ENCODE data around the gene ENKUR. TPM values are rescaled to one million over a fixed set of nuclear protein-coding genes. Genes with fewer than 3 reads are reported as not detected.

ENKUR gene
- total RNA-seq, 1 experiment from 2014 or later = not detected

GRCh38 chr10:25047088-25047487 lies 31.1 kb upstream of the ENKUR start:
- DNase-seq (ENCODE audit: low read depth in 1 of 2, low spot score in 2 of 2) = no peak

GRCh38 chr10:25046641-25047040 lies 30.7 kb upstream of the ENKUR start:
- no peak for DNase-seq (ENCODE audit: low read depth in 1 of 2, low spot score in 2 of 2)
- H3K9me3 ChIP-seq (replicated peaks) = no peaks in the 10 kb centered on the region
- no peaks in the 10 kb centered on the region for H3K36me3 ChIP-seq
- no peak overlapping the region for H3K27ac ChIP-seq
- peaks cover 4% of the 10 kb centered on the region for H3K27me3 ChIP-seq (replicated peaks)
- 0 out of 2 replicates have a peak, but pooled peaks cover 2% of the 10 kb centered on the region for H3K4me1 ChIP-seq (replicated peaks)
- H3K4me3 ChIP-seq = no peak overlapping the region

More at GRCh38 chr10:25047088-25047487, 31.1 kb upstream of the ENKUR start:
- H3K27me3 ChIP-seq (replicated peaks) = peaks cover 4% of the 10 kb centered on the region
- no peaks in the 10 kb centered on the region for H3K36me3 ChIP-seq
- 0 out of 2 replicates have a peak, but pooled peaks cover 2% of the 10 kb centered on the region for H3K4me1 ChIP-seq (replicated peaks)
- H3K9me3 ChIP-seq (replicated peaks) = no peaks in the 10 kb centered on the region
- H3K27ac ChIP-seq = no peak overlapping the region
- no peak overlapping the region for H3K4me3 ChIP-seq

- DNase-seq (ENCODE audit: low read depth in 1 of 2, low spot score in 2 of 2) = no peak
- H3K36me3 ChIP-seq = no peaks in the 10 kb centered on the region
- H3K27me3 ChIP-seq (replicated peaks) = no peaks in the 10 kb centered on the region; the same call in 1 of the 2 replicates
- H3K4me1 ChIP-seq (replicated peaks) = no peaks in the 10 kb centered on the region
- no peaks in the 10 kb centered on the region for H3K9me3 ChIP-seq (replicated peaks)
- no peak overlapping the region for H3K4me3 ChIP-seq
- H3K27ac ChIP-seq = no peak overlapping the region
These were observed 23.6 kb upstream of the ENKUR start for GRCh38 chr10:25039531-25039930.

GRCh38 chr10:25038325-25038724 lies 22.4 kb upstream of the ENKUR start:
- Histone ChIP-seq H3K9me3 (replicated peaks) (no peaks in the 10 kb centered on the region), H3K4me3 (no peak overlapping the region)
- DNase-seq (ENCODE audit: low read depth in 1 of 2, low spot score in 2 of 2) = no peak

GRCh38 chr10:25036381-25036780 lies 20.4 kb upstream of the ENKUR start:
- no peaks in the 10 kb centered on the region for H3K27me3 ChIP-seq (replicated peaks)
- no peaks in the 10 kb centered on the region for H3K36me3 ChIP-seq

More at GRCh38 chr10:25038325-25038724, 22.4 kb upstream of the ENKUR start:
- Histone ChIP-seq H3K27me3 (replicated peaks) (no peaks in the 10 kb centered on the region; the same call in 1 of the 2 replicates), H3K27ac (no peak overlapping the region), H3K36me3 (no peaks in the 10 kb centered on the region), H3K4me1 (replicated peaks) (no peaks in the 10 kb centered on the region)

GRCh38 chr10:25029519-25029918 lies 13.6 kb upstream of the ENKUR start:
- H3K36me3 ChIP-seq = no peaks in the 10 kb centered on the region

More at GRCh38 chr10:25036381-25036780, 20.4 kb upstream of the ENKUR start:
- Histone ChIP-seq H3K4me3 (no peak overlapping the region), H3K4me1 (replicated peaks) (no peaks in the 10 kb centered on the region), H3K27ac (no peak overlapping the region), H3K9me3 (replicated peaks) (no peaks in the 10 kb centered on the region)
- no peak for DNase-seq (ENCODE audit: low read depth in 1 of 2, low spot score in 2 of 2)

GRCh38 chr10:25028711-25029110 lies 12.8 kb upstream of the ENKUR start:
- H3K4me3 ChIP-seq = no peak overlapping the region
- H3K36me3 ChIP-seq = no peaks in the 10 kb centered on the region
- H3K27ac ChIP-seq = no peak overlapping the region
- no peak for DNase-seq (ENCODE audit: low read depth in 1 of 2, low spot score in 2 of 2)
- H3K4me1 ChIP-seq (replicated peaks) = no peaks in the 10 kb centered on the region
- H3K9me3 ChIP-seq (replicated peaks) = no peaks in the 10 kb centered on the region
- H3K27me3 ChIP-seq (replicated peaks) = no peaks in the 10 kb centered on the region

More at GRCh38 chr10:25029519-25029918, 13.6 kb upstream of the ENKUR start:
- no peak for DNase-seq (ENCODE audit: low read depth in 1 of 2, low spot score in 2 of 2)
- Histone ChIP-seq H3K4me3 (no peak overlapping the region), H3K4me1 (replicated peaks) (no peaks in the 10 kb centered on the region), H3K9me3 (replicated peaks) (no peaks in the 10 kb centered on the region), H3K27ac (no peak overlapping the region), H3K27me3 (replicated peaks) (no peaks in the 10 kb centered on the region)

- Histone ChIP-seq H3K36me3 (no peaks in the 10 kb centered on the region), H3K9me3 (replicated peaks) (no peaks in the 10 kb centered on the region), H3K27me3 (replicated peaks) (no peaks in the 10 kb centered on the region), H3K4me3 (no peak overlapping the region), H3K4me1 (replicated peaks) (no peaks in the 10 kb centered on the region), H3K27ac (no peak overlapping the region)
- peak in 1 of 2 experiments; percentile 18 for DNase-seq (ENCODE audit: low read depth in 1 of 2, low spot score in 2 of 2)
These were observed 10.5 kb upstream of the ENKUR start for GRCh38 chr10:25026463-25026862.

- Histone ChIP-seq H3K4me1 (replicated peaks) (no peaks in the 10 kb centered on the region), H3K27me3 (replicated peaks) (no peaks in the 10 kb centered on the region), H3K27ac (no peak overlapping the region), H3K9me3 (replicated peaks) (no peaks in the 10 kb centered on the region), H3K4me3 (no peak overlapping the region), H3K36me3 (no peaks in the 10 kb centered on the region)
- no peak for DNase-seq (ENCODE audit: low read depth in 1 of 2, low spot score in 2 of 2)
These were observed 8.6 kb upstream of the ENKUR start for GRCh38 chr10:25024528-25024927.

GRCh38 chr10:25023278-25023677 lies 7.3 kb upstream of the ENKUR start:
- Histone ChIP-seq H3K4me1 (replicated peaks) (no peaks in the 10 kb centered on the region), H3K27ac (no peak overlapping the region), H3K27me3 (replicated peaks) (no peaks in the 10 kb centered on the region), H3K36me3 (no peaks in the 10 kb centered on the region), H3K9me3 (replicated peaks) (no peaks in the 10 kb centered on the region), H3K4me3 (no peak overlapping the region)
- no peak for DNase-seq (ENCODE audit: low read depth in 1 of 2, low spot score in 2 of 2)

GRCh38 chr10:25018703-25019102 lies 2.7 kb upstream of the ENKUR start:
- no peak for DNase-seq (ENCODE audit: low read depth in 1 of 2, low spot score in 2 of 2)
- H3K27me3 ChIP-seq (replicated peaks) = no peaks in the 10 kb centered on the region
- H3K4me1 ChIP-seq (replicated peaks) = peaks cover 5% of the 10 kb centered on the region
- H3K36me3 ChIP-seq = no peaks in the 10 kb centered on the region
- no peaks in the 10 kb centered on the region for H3K9me3 ChIP-seq (replicated peaks)
- H3K27ac ChIP-seq = no peak overlapping the region
- no peak overlapping the region for H3K4me3 ChIP-seq

GRCh38 chr10:25017661-25018060 lies 1.7 kb upstream of the ENKUR start:
- Histone ChIP-seq H3K27ac (no peak overlapping the region), H3K36me3 (no peaks in the 10 kb centered on the region), H3K4me3 (no peak overlapping the region), H3K9me3 (replicated peaks) (no peaks in the 10 kb centered on the region), H3K27me3 (replicated peaks) (no peaks in the 10 kb centered on the region), H3K4me1 (replicated peaks) (peaks cover 5% of the 10 kb centered on the region)
- DNase-seq (ENCODE audit: low read depth in 1 of 2, low spot score in 2 of 2) = no peak

GRCh38 chr10:25017154-25017590 lies 1.2 kb upstream of the ENKUR start:
- no peaks in the 10 kb centered on the region for H3K27me3 ChIP-seq (replicated peaks)
- peaks cover 5% of the 10 kb centered on the region for H3K4me1 ChIP-seq (replicated peaks)
- peak overlapping the region; percentile 61 for H3K27ac ChIP-seq
- H3K4me3 ChIP-seq = peak overlapping the region; percentile 49
- DNase-seq (ENCODE audit: low read depth in 1 of 2, low spot score in 2 of 2) = no peak
- no peaks in the 10 kb centered on the region for H3K36me3 ChIP-seq
- no peaks in the 10 kb centered on the region for H3K9me3 ChIP-seq (replicated peaks)

- H3K27ac ChIP-seq = peak within 1 kb of the TSS; percentile 61
- H3K36me3 ChIP-seq = no peaks in the 10 kb centered on the region
- peak within 1 kb of the TSS; percentile 49 for H3K4me3 ChIP-seq
- H3K4me1 ChIP-seq (replicated peaks) = peaks cover 5% of the 10 kb centered on the region
- H3K9me3 ChIP-seq (replicated peaks) = no peaks in the 10 kb centered on the region
- H3K27me3 ChIP-seq (replicated peaks) = no peaks in the 10 kb centered on the region
- DNase-seq (ENCODE audit: low read depth in 1 of 2, low spot score in 2 of 2) = peak; percentile 99
These were observed 607 bp upstream of the ENKUR start, which contains the start of gene THNSL1 for GRCh38 chr10:25016376-25017153. THNSL1 (plus strand) TSS chr10:25016612; CDS start chr10:25023224, 6,612 bp downstream.
